ENCODE measurements around the gene GSTP1. TPM values are rescaled to one million over a fixed set of nuclear protein-coding genes. Genes with fewer than 3 reads are reported as not detected.
"Not testable (repeated sequence)": the region's sequence is repeated elsewhere in the genome, so short reads cannot be mapped to it uniquely, and the experiment has no call there.

Gene GSTP1
- total RNA-seq, 3 donors from 2014 or later: 363 to 446 (median 421) TPM

GRCh38 chr11:67621928-67622327 is 38.3 kb downstream of the GSTP1 start:
- not testable (repeated sequence) for ATAC-seq; H3K4me3 Mint-ChIP-seq; H3K36me3 Mint-ChIP-seq (ENCODE audit: insufficient read depth); H3K9me3 Mint-ChIP-seq; H3K27me3 Mint-ChIP-seq (ENCODE audit: low read depth); DNase-seq; H3K4me1 Mint-ChIP-seq (ENCODE audit: low read depth)

GRCh38 chr11:67622905-67623304 is 39.3 kb downstream of the GSTP1 start:
- not testable (repeated sequence) for ATAC-seq; H3K36me3 Mint-ChIP-seq (ENCODE audit: insufficient read depth); DNase-seq; H3K27me3 Mint-ChIP-seq (ENCODE audit: low read depth); H3K4me1 Mint-ChIP-seq (ENCODE audit: low read depth); H3K9me3 Mint-ChIP-seq; H3K4me3 Mint-ChIP-seq

GRCh38 chr11:67623795-67624194 is 40.2 kb downstream of the GSTP1 start:
- not testable (repeated sequence) for DNase-seq; H3K4me3 Mint-ChIP-seq; H3K36me3 Mint-ChIP-seq (ENCODE audit: insufficient read depth); ATAC-seq; H3K9me3 Mint-ChIP-seq; H3K27me3 Mint-ChIP-seq (ENCODE audit: low read depth); H3K4me1 Mint-ChIP-seq (ENCODE audit: low read depth)

GRCh38 chr11:67626131-67626833 is 42.7 kb downstream of the GSTP1 start:
- not testable (repeated sequence) for ATAC-seq; H3K4me1 Mint-ChIP-seq (ENCODE audit: low read depth); H3K4me3 Mint-ChIP-seq; DNase-seq; H3K9me3 Mint-ChIP-seq; H3K36me3 Mint-ChIP-seq (ENCODE audit: insufficient read depth); H3K27me3 Mint-ChIP-seq (ENCODE audit: low read depth)

- H3K4me3 Mint-ChIP-seq: no peak overlapping the region
- H3K9me3 Mint-ChIP-seq: no peaks in the 10 kb centered on the region
- peaks cover 6% of the 10 kb centered on the region for H3K4me1 Mint-ChIP-seq (ENCODE audit: low read depth)
- no peaks in the 10 kb centered on the region for H3K27me3 Mint-ChIP-seq (ENCODE audit: low read depth)
- no peak for DNase-seq
- no peaks in the 10 kb centered on the region for H3K36me3 Mint-ChIP-seq (ENCODE audit: insufficient read depth)
- ATAC-seq: no peak
Measured at GRCh38 chr11:67626970-67627369, 43.4 kb downstream of the GSTP1 start.

GRCh38 chr11:67627441-67627811 is 43.8 kb downstream of the GSTP1 start:
- ATAC-seq: no peak
- H3K27me3 Mint-ChIP-seq (ENCODE audit: low read depth): no peaks in the 10 kb centered on the region
- H3K4me3 Mint-ChIP-seq: no peak overlapping the region
- H3K9me3 Mint-ChIP-seq: no peaks in the 10 kb centered on the region
- DNase-seq: no peak
- no peaks in the 10 kb centered on the region for H3K36me3 Mint-ChIP-seq (ENCODE audit: insufficient read depth)
- peaks cover 6% of the 10 kb centered on the region for H3K4me1 Mint-ChIP-seq (ENCODE audit: low read depth)

GRCh38 chr11:67627812-67628624 is 44.4 kb downstream of the GSTP1 start:
- H3K27me3 Mint-ChIP-seq (ENCODE audit: low read depth): no peaks in the 10 kb centered on the region
- DNase-seq (no peak), ATAC-seq (no peak)
- H3K36me3 Mint-ChIP-seq (ENCODE audit: insufficient read depth): no peaks in the 10 kb centered on the region
- H3K4me1 Mint-ChIP-seq (ENCODE audit: low read depth): peaks cover 6% of the 10 kb centered on the region
- no peaks in the 10 kb centered on the region for H3K9me3 Mint-ChIP-seq
- H3K4me3 Mint-ChIP-seq: no peak overlapping the region

- Mint-ChIP-seq H3K36me3 (ENCODE audit: insufficient read depth) (no peaks in the 10 kb centered on the region), H3K4me3 (peak overlapping the region; percentile 53)
- no peak for DNase-seq
Measured at GRCh38 chr11:67628710-67629385, 45.2 kb downstream of the GSTP1 start.

GRCh38 chr11:67629386-67630227 is 46.0 kb downstream of the GSTP1 start, which contains the start of gene NUDT8:
Gene NUDT8 (minus strand): TSS chr11:67629937. CDS start chr11:67629911, 26 bp downstream.
- ATAC-seq (peak; percentile 73 to 82), DNase-seq (peak; percentile 86)
- Mint-ChIP-seq H3K36me3 (ENCODE audit: insufficient read depth) (no peaks in the 10 kb centered on the region), H3K4me3 (peak within 1 kb of the TSS; percentile 86), H3K4me1 (ENCODE audit: low read depth) (peaks cover 6% of the 10 kb centered on the region), H3K9me3 (no peaks in the 10 kb centered on the region), H3K27me3 (ENCODE audit: low read depth) (no peaks in the 10 kb centered on the region)

More at GRCh38 chr11:67628710-67629385, 45.2 kb downstream of the GSTP1 start:
- no peaks in the 10 kb centered on the region for H3K27me3 Mint-ChIP-seq (ENCODE audit: low read depth)
- no peak for ATAC-seq
- H3K9me3 Mint-ChIP-seq: no peaks in the 10 kb centered on the region
- H3K4me1 Mint-ChIP-seq (ENCODE audit: low read depth): peaks cover 6% of the 10 kb centered on the region

- Mint-ChIP-seq H3K4me1 (ENCODE audit: low read depth) (peaks cover 6% of the 10 kb centered on the region), H3K27me3 (ENCODE audit: low read depth) (no peaks in the 10 kb centered on the region), H3K4me3 (peak overlapping the region; percentile 86), H3K36me3 (ENCODE audit: insufficient read depth) (no peaks in the 10 kb centered on the region), H3K9me3 (no peaks in the 10 kb centered on the region)
- ATAC-seq: peak; percentile 73 to 75
- peak; percentile 93 for DNase-seq
Measured at GRCh38 chr11:67630228-67630942, 46.8 kb downstream of the GSTP1 start.

- ATAC-seq (no peak), DNase-seq (no peak)
- no peaks in the 10 kb centered on the region for H3K9me3 Mint-ChIP-seq
- H3K36me3 Mint-ChIP-seq (ENCODE audit: insufficient read depth): no peaks in the 10 kb centered on the region
- peaks cover 6% of the 10 kb centered on the region for H3K4me1 Mint-ChIP-seq (ENCODE audit: low read depth)
- H3K27me3 Mint-ChIP-seq (ENCODE audit: low read depth): no peaks in the 10 kb centered on the region
- H3K4me3 Mint-ChIP-seq: peak overlapping the region; percentile 86
Measured at GRCh38 chr11:67630943-67631331, 47.3 kb downstream of the GSTP1 start.

GRCh38 chr11:67631411-67631810 is 47.8 kb downstream of the GSTP1 start:
- H3K36me3 Mint-ChIP-seq (ENCODE audit: insufficient read depth): no peaks in the 10 kb centered on the region
- no peak for DNase-seq

GRCh38 chr11:67631853-67632174 is 48.2 kb downstream of the GSTP1 start:
- no peak for ATAC-seq
- Mint-ChIP-seq H3K36me3 (ENCODE audit: insufficient read depth) (no peaks in the 10 kb centered on the region), H3K4me1 (ENCODE audit: low read depth) (peaks cover 6% of the 10 kb centered on the region), H3K9me3 (no peaks in the 10 kb centered on the region), H3K4me3 (peak overlapping the region; percentile 51), H3K27me3 (ENCODE audit: low read depth) (no peaks in the 10 kb centered on the region)
- no peak for DNase-seq

More at GRCh38 chr11:67631411-67631810, 47.8 kb downstream of the GSTP1 start:
- no peak for ATAC-seq
- Mint-ChIP-seq H3K27me3 (ENCODE audit: low read depth) (no peaks in the 10 kb centered on the region), H3K9me3 (no peaks in the 10 kb centered on the region), H3K4me3 (peak overlapping the region; percentile 86), H3K4me1 (ENCODE audit: low read depth) (peaks cover 6% of the 10 kb centered on the region)

All from activated T-cell treated with anti-CD3 and anti-CD28 coated beads, Interleukin-2, amount 50 U/mL, for 4 hours (primary cell).